GM12878 (cell line): ENCODE data around the gene SOS1. TPM values are rescaled to one million over a fixed set of nuclear protein-coding genes. Genes with fewer than 3 reads are reported as not detected.

Experiments used
- ATAC-seq: fragments of 200-7000 bp; cut with Tn5 transposase; 3 replicates; pipeline ENCODE4 v1.9.1; 2020; ENCODE audit warnings: mild to moderate bottlenecking, moderate library complexity
- BruUV-seq: library from RNA; stranded (reverse); fragments of 400-500 nt; replicated peaks from 2 replicates; lab custom pipeline; 2021; lab: Mats Ljungman, UMichigan
- CTCF ChIA-PET: fragments of 300-600 bp; sonication (Branson Sonifier 250); formaldehyde crosslinking; extraction: SDS; loops from one replicate; lab custom pipeline; 2021; ENCODE audit warnings: inconsistent platforms; lab: Yijun Ruan, JAX
- POLR2A ChIA-PET: fragments of 350-600 bp; formaldehyde crosslinking; extraction: SDS; loops from one replicate; lab custom pipeline; 2021; ENCODE audit warnings: inconsistent platforms; lab: Charles Lee
- RAD21 ChIA-PET: fragments of 300-600 bp; sonication (Branson Sonifier 250); formaldehyde crosslinking; loops from one replicate; lab custom pipeline; 2023; ENCODE audit warnings: antibody characterized with exemption; ENCODE audit not compliant: unreplicated experiment; lab: Charles Lee
- SMC1A ChIA-PET: fragments of 300-600 bp; sonication (Branson Sonifier 250); formaldehyde crosslinking; loops from one replicate; lab custom pipeline; 2023; ENCODE audit not compliant: unreplicated experiment, uncharacterized antibody; lab: Charles Lee
- DNase-seq: peaks from one replicate; pipeline ENCODE4 v3.0.0-alpha.2; 2011; ENCODE audit warnings: low read depth, low spot score
- FAIRE-seq: peaks from 3 replicates; lab custom pipeline; 2011; peaks lifted over from hg19 to GRCh38; lab: Jason Lieb, UNC
- H2AFZ ChIP-seq: 2 replicates; pipeline ENCODE4 v1.6.0; 2011; ENCODE audit warnings: low read depth, low read length, control low read depth; ENCODE audit not compliant: control insufficient read depth
- H3K27ac ChIP-seq: 2 replicates; pipeline ENCODE4 v1.5.1; 2011; ENCODE audit warnings: control low read depth; ENCODE audit not compliant: control insufficient read depth, insufficient read depth
- H3K27me3 ChIP-seq, 2 experiments: replicated peaks in 1 of 2; 2 replicates each; pipeline versions ENCODE4 v1.6.0 to v1.6.1; 2011; ENCODE audit warnings: low read length in 1 of 2; ENCODE audit not compliant: control insufficient read depth in 2 of 2, insufficient read depth in 2 of 2
- H3K36me3 ChIP-seq, 2 experiments: 2 replicates each; pipeline ENCODE4 v1.5.1; 2011; ENCODE audit warnings: low read length in 1 of 2; ENCODE audit not compliant: control insufficient read depth in 2 of 2, insufficient read depth in 2 of 2
- H3K4me1 ChIP-seq: 2 replicates; pipeline ENCODE4 v1.6.1; 2011; ENCODE audit warnings: mild to moderate bottlenecking, low read length, moderate library complexity, mixed read lengths; ENCODE audit not compliant: control insufficient read depth, insufficient read depth
- H3K4me2 ChIP-seq: 2 replicates; pipeline ENCODE4 v1.6.0; 2011; ENCODE audit warnings: control low read depth; ENCODE audit not compliant: control insufficient read depth, insufficient read depth
- H3K4me3 ChIP-seq: fragments of 200-600 bp; sonication (generic); 2 replicates; pipeline ENCODE4 v1.5.1; 2016
- H3K79me2 ChIP-seq: 2 replicates; pipeline ENCODE4 v1.6.0; 2011; ENCODE audit warnings: low read length; ENCODE audit not compliant: control insufficient read depth, insufficient read depth
- H3K9ac ChIP-seq: 2 replicates; pipeline ENCODE4 v1.8.0; 2011; ENCODE audit warnings: low read length, control low read depth, mixed read lengths; ENCODE audit not compliant: control insufficient read depth, insufficient read depth
- H3K9me3 ChIP-seq: replicated peaks from 3 replicates; pipeline ENCODE4 v1.5.1; 2011; ENCODE audit warnings: mild to moderate bottlenecking, low read length; ENCODE audit not compliant: control insufficient read depth, insufficient read depth
- H4K20me1 ChIP-seq: 2 replicates; pipeline ENCODE4 v1.6.0; 2011; ENCODE audit not compliant: control insufficient read depth, insufficient read depth
- EP300 ChIP-seq, 2 experiments: fragments of 150-350 bp in 1 of 2; IDR thresholded peaks; 2 replicates each; pipeline ENCODE4 v1.6.1; 2011 to 2012; ENCODE audit warnings: low read depth in 2 of 2, low read length in 2 of 2, borderline replicate concordance in 1 of 2, improper control_type of control experiment in 1 of 2, inconsistent platforms in 1 of 2; ENCODE audit not compliant: control insufficient read depth in 1 of 2
- HDAC2 ChIP-seq: fragments of 200-600 bp; sonication (generic); IDR thresholded peaks from 2 replicates; pipeline ENCODE4 v1.6.1; 2017
- IKZF1 ChIP-seq: fragments of 450-650 bp; conservative IDR thresholded peaks from 2 replicates; pipeline ENCODE4 v1.6.1; 2017; ENCODE audit warnings: antibody characterized with exemption, mild to moderate bottlenecking
- IKZF2 ChIP-seq, 2 experiments: fragments of 450-650 bp; IDR thresholded peaks; 2 replicates each; pipeline ENCODE4 v1.6.1; 2017; ENCODE audit warnings: mild to moderate bottlenecking in 2 of 2, moderate library complexity in 2 of 2
- NFIC ChIP-seq: IDR thresholded peaks from 2 replicates; pipeline ENCODE4 v1.6.1; 2012; ENCODE audit warnings: low read depth, mild to moderate bottlenecking, inconsistent platforms, low read length, moderate library complexity
- RFX5 ChIP-seq: IDR thresholded peaks from 2 replicates; pipeline ENCODE4 v1.6.1; 2011; ENCODE audit warnings: low read depth, low read length, improper control_type of control experiment
- SMAD5 ChIP-seq: IDR thresholded peaks from 2 replicates; pipeline ENCODE4 v1.6.1; 2016; ENCODE audit warnings: antibody characterized with exemption, low read depth
- STAT3 ChIP-seq: IDR thresholded peaks from 2 replicates; pipeline ENCODE4 v1.6.1; 2011; ENCODE audit warnings: low read depth, low read length, improper control_type of control experiment
- SUPT20H ChIP-seq: IDR thresholded peaks from 2 replicates; pipeline ENCODE4 v1.6.1; 2011; ENCODE audit warnings: low read depth, mild to moderate bottlenecking, low read length, moderate library complexity, borderline replicate concordance; ENCODE audit not compliant: control insufficient read depth
- TAF1 ChIP-seq: IDR thresholded peaks from 2 replicates; pipeline ENCODE4 v1.6.1; 2011; ENCODE audit warnings: mild to moderate bottlenecking, low read depth, low read length, borderline replicate concordance
- TARDBP ChIP-seq: IDR thresholded peaks from 2 replicates; pipeline ENCODE4 v1.6.1; 2016; ENCODE audit warnings: borderline replicate concordance
- WGBS: methylation state at CpG from one replicate; pipeline ENCODE4 v1.1.6; 2016; ENCODE audit warnings: low lambda C conversion rate; ENCODE audit not compliant: insufficient replicate concordance, insufficient coverage; ENCODE audit errors: missing lambda C conversion rate; 5-methylcytosine and 5-hydroxymethylcytosine counted together
- in situ Hi-C: fragments of 300-500 bp; cut with MboI; formaldehyde crosslinking; loops from 9 replicates; pipeline ENCODE4 v1.14.3; 2018; ENCODE audit warnings: mixed read lengths
- intact Hi-C: fragments of 100-400 bp; cut with micrococcal nuclease; formaldehyde crosslinking; loops from one replicate; pipeline ENCODE4 v1.14.2; 2022; ENCODE audit not compliant: unreplicated experiment
- polyA plus RNA-seq, 11 experiments: library from polyadenylated mRNA; depleted of rRNA in 4 of 11; unstranded in 6 of 11; stranded (reverse) in 5 of 11; fragments of >200 nt; fragmentation: Nextera tagmentation in 4 of 11; fragmentation: Illumina TruSeq in 1 of 11; extraction: Ambion mirVana in 4 of 11; extraction: Trizol in 1 of 11; gene quantifications; 1 replicate in 1 of 11; 2 replicates in 10 of 11; pipeline versions ENCODE4 v1.2.1 to v1.2.3, GENCODE V29; 2011 to 2016; ENCODE audit warnings: inconsistent platforms in 2 of 11, missing spikeins in 2 of 11, low read depth in 1 of 11
- total RNA-seq, 4 experiments: library from RNA; depleted of rRNA in 3 of 4; stranded (reverse); fragments of >200 nt in 3 of 4; fragmentation: Illumina TruSeq in 1 of 4; extraction: Trizol in 1 of 4; gene quantifications; 2 replicates each; pipeline versions ENCODE4 v1.2.1 to v1.2.3, GENCODE V29; 2013 to 2021
- TF ChIP-seq, protein P1 (sequence below): fragments of 450-650 bp; IDR thresholded peaks from 2 replicates; pipeline ENCODE4 v1.6.1; 2017; ENCODE audit warnings: mild to moderate bottlenecking, moderate library complexity
- TF ChIP-seq, protein P2 (sequence below): IDR thresholded peaks from 2 replicates; pipeline ENCODE4 v1.6.1; 2011; ENCODE audit warnings: borderline replicate concordance, low read depth, mild to moderate bottlenecking, moderate library complexity, mixed read lengths, low read length; ENCODE audit not compliant: insufficient read depth; ENCODE audit errors: extremely low read length

Gene SOS1
- total and polyA plus RNA-seq, 10 of the 15 experiments (the other 5 are each of a cell fraction or from before 2014, with no cell fraction given) = 2.1 to 24.1 (median 8.5) TPM

DNA sequence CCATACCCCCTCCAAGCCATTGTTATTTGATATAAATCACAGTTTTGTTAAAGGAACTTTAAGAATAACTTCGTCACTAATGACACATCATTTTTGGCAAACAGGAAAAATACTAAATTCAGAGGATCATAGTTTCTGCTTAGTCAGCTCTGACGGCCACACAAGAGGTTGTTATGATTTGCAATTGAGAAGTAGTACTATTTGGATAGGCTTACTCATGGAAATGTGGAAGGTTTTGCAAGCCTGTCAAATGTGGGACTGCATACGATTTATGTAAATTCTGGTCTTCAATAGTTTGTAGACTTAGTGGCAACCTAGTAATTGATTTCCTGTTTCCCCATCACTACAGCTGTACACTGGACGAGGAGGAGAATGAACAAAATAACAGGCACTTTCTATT is 123.1 kb downstream of the SOS1 start:
- WGBS = 73% methylated on average over 4 of the region's 4 CpGs
- no peak overlapping the region for H2AFZ ChIP-seq
- no peak overlapping the region for H3K9ac ChIP-seq
- DNase-seq = no peak
- H3K36me3 ChIP-seq = peaks cover 1 to 5% of the 10 kb centered on the region in 2 experiments; a peak in 3 of 4 replicates
- RAD21 ChIA-PET = no interaction called here
- POLR2A ChIA-PET = no interaction called here
- no peak overlapping the region for H3K4me3 ChIP-seq
- in situ Hi-C loops = no loop called here
- no peaks in the 10 kb centered on the region for H3K79me2 ChIP-seq
- TF ChIP-seq STAT3 (no peak), SUPT20H (no peak), IKZF2 (IDR thresholded peaks at IDR 0.05) (no peak), SMAD5 (no peak), TAF1 (no peak), EP300 (IDR thresholded peaks at IDR 0.05; ENCODE audit: borderline replicate concordance in 1 of 2, control insufficient read depth in 1 of 2, low read depth in 2 of 2, low read length in 2 of 2) (no peak), NFIC (no peak), HDAC2 (no peak), TARDBP (no peak), IKZF1 (no peak), RFX5 (no peak)
- TF ChIP-seq, protein P1, sequence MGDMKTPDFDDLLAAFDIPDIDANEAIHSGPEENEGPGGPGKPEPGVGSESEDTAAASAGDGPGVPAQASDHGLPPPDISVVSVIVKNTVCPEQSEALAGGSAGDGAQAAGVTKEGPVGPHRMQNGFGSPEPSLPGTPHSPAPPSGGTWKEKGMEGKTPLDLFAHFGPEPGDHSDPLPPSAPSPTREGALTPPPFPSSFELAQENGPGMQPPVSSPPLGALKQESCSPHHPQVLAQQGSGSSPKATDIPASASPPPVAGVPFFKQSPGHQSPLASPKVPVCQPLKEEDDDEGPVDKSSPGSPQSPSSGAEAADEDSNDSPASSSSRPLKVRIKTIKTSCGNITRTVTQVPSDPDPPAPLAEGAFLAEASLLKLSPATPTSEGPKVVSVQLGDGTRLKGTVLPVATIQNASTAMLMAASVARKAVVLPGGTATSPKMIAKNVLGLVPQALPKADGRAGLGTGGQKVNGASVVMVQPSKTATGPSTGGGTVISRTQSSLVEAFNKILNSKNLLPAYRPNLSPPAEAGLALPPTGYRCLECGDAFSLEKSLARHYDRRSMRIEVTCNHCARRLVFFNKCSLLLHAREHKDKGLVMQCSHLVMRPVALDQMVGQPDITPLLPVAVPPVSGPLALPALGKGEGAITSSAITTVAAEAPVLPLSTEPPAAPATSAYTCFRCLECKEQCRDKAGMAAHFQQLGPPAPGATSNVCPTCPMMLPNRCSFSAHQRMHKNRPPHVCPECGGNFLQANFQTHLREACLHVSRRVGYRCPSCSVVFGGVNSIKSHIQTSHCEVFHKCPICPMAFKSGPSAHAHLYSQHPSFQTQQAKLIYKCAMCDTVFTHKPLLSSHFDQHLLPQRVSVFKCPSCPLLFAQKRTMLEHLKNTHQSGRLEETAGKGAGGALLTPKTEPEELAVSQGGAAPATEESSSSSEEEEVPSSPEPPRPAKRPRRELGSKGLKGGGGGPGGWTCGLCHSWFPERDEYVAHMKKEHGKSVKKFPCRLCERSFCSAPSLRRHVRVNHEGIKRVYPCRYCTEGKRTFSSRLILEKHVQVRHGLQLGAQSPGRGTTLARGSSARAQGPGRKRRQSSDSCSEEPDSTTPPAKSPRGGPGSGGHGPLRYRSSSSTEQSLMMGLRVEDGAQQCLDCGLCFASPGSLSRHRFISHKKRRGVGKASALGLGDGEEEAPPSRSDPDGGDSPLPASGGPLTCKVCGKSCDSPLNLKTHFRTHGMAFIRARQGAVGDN = no peak
- TF ChIP-seq, protein P2, sequence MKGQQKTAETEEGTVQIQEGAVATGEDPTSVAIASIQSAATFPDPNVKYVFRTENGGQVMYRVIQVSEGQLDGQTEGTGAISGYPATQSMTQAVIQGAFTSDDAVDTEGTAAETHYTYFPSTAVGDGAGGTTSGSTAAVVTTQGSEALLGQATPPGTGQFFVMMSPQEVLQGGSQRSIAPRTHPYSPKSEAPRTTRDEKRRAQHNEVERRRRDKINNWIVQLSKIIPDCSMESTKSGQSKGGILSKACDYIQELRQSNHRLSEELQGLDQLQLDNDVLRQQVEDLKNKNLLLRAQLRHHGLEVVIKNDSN = no peak
- TF ChIP-seq, all 136 proteins: peak for 0
- H3K4me1 ChIP-seq = no peaks in the 10 kb centered on the region
- no peaks in the 10 kb centered on the region for H3K27me3 ChIP-seq
- intact Hi-C loops = no loop called here
- CTCF ChIA-PET = no interaction called here
- SMC1A ChIA-PET = interaction anchor here (1.3 kb wide), 1 partner anchor 8 kb away, joined by 3 read pairs; no protein-coding TSS in a partner anchor
- no peak for ATAC-seq
- H3K9me3 ChIP-seq = no peaks in the 10 kb centered on the region
- no peak for FAIRE-seq
- no peaks in the 10 kb centered on the region for H4K20me1 ChIP-seq
- BruUV-seq = no TSS peak
- H3K27ac ChIP-seq = no peak overlapping the region
- no peak overlapping the region for H3K4me2 ChIP-seq
